Ishikawa (cell line): Measurements from ENCODE around the gene IGFL2.
A peak's percentile ranks its signal among the peaks of the same experiment; 100 is the strongest.

Experiments used
- CEBPB ChIP-seq: IDR thresholded peaks from 2 replicates; pipeline ENCODE4 v1.6.1; 2012
- CREB1 ChIP-seq: IDR thresholded peaks from 2 replicates; pipeline ENCODE4 v1.6.1; 2012; ENCODE audit warnings: low read depth
- EGR1 ChIP-seq: IDR thresholded peaks from 2 replicates; pipeline ENCODE4 v1.6.1; 2012
- EP300 ChIP-seq: IDR thresholded peaks from 2 replicates; pipeline ENCODE4 v1.6.1; 2012; ENCODE audit warnings: borderline replicate concordance
- FOXM1 ChIP-seq: IDR thresholded peaks from 2 replicates; pipeline ENCODE4 v1.6.1; 2012; ENCODE audit warnings: low read depth, borderline replicate concordance
- MAX ChIP-seq: IDR thresholded peaks from 2 replicates; pipeline ENCODE4 v1.6.1; 2012
- NFIC ChIP-seq: IDR thresholded peaks from 2 replicates; pipeline ENCODE4 v1.6.1; 2012
- RAD21 ChIP-seq: IDR thresholded peaks from 2 replicates; pipeline ENCODE4 v1.6.1; 2012; ENCODE audit warnings: low read depth
- REST ChIP-seq: IDR thresholded peaks from 2 replicates; pipeline ENCODE4 v1.6.1; 2012; ENCODE audit warnings: low read depth, mild to moderate bottlenecking
- TAF1 ChIP-seq: IDR thresholded peaks from 2 replicates; pipeline ENCODE4 v1.6.1; 2012; ENCODE audit warnings: low read depth, mild to moderate bottlenecking
- TCF12 ChIP-seq: IDR thresholded peaks from 2 replicates; pipeline ENCODE4 v1.6.1; 2012; ENCODE audit warnings: low read depth
- TEAD4 ChIP-seq: IDR thresholded peaks from 2 replicates; pipeline ENCODE4 v1.6.1; 2012
- USF1 ChIP-seq: IDR thresholded peaks from 2 replicates; pipeline ENCODE4 v1.6.1; 2012
- YY1 ChIP-seq: IDR thresholded peaks from 2 replicates; pipeline ENCODE4 v1.6.1; 2012; ENCODE audit warnings: low read depth
- ZBTB7A ChIP-seq: IDR thresholded peaks from 2 replicates; pipeline ENCODE4 v1.6.1; 2012; ENCODE audit warnings: low read depth

Gene IGFL2

GRCh38 chr19:46132508-46133100 is 15.4 kb upstream of the IGFL2 start:
- no peak for TF ChIP-seq TAF1
- TF ChIP-seq ZBTB7A, result no peak
- no peak for TF ChIP-seq MAX
- no peak for TF ChIP-seq TEAD4
- TF ChIP-seq REST, result no peak
- TF ChIP-seq EGR1, result no peak
- TF ChIP-seq TCF12, result no peak
- no peak for TF ChIP-seq NFIC
- no peak for TF ChIP-seq YY1
- no peak for TF ChIP-seq USF1
- no peak for TF ChIP-seq FOXM1
- no peak for TF ChIP-seq EP300

GRCh38 chr19:46133101-46133627 is 14.9 kb upstream of the IGFL2 start:
- TF ChIP-seq REST (no peak), EP300 (peak; percentile 84), FOXM1 (peak; percentile 86), RAD21 (no peak), EGR1 (no peak), TAF1 (no peak), USF1 (no peak), NFIC (no peak), TCF12 (peak; percentile 63; the same call in 1 of the 2 replicates), TEAD4 (peak; percentile 87), CREB1 (no peak), ZBTB7A (no peak), MAX (peak; percentile 33; the same call in 1 of the 2 replicates), YY1 (no peak), CEBPB (no peak)

- no peak for TF ChIP-seq CEBPB
- TF ChIP-seq REST, result no peak
- TF ChIP-seq RAD21, result no peak
- no peak for TF ChIP-seq TAF1
- TF ChIP-seq MAX, result 0 out of 2 replicates have a peak, but pooled peaks have one; percentile 17
- TF ChIP-seq TEAD4, result no peak
- TF ChIP-seq NFIC, result no peak
These were observed 14.2 kb upstream of the IGFL2 start for GRCh38 chr19:46133777-46134241.

GRCh38 chr19:46134527-46134926 is 13.5 kb upstream of the IGFL2 start:
- TF ChIP-seq RAD21, result no peak
- TF ChIP-seq ZBTB7A, result no peak
- no peak for TF ChIP-seq CEBPB
- no peak for TF ChIP-seq TEAD4
- no peak for TF ChIP-seq REST
- no peak for TF ChIP-seq USF1
- TF ChIP-seq EGR1, result no peak
- TF ChIP-seq TAF1, result no peak
- TF ChIP-seq YY1, result no peak
- no peak for TF ChIP-seq EP300
- TF ChIP-seq TCF12, result no peak
- TF ChIP-seq NFIC, result no peak
- TF ChIP-seq FOXM1, result no peak
- TF ChIP-seq CREB1, result no peak
- no peak for TF ChIP-seq MAX
